ENCODE measurements around the gene MBD6.

DNA sequence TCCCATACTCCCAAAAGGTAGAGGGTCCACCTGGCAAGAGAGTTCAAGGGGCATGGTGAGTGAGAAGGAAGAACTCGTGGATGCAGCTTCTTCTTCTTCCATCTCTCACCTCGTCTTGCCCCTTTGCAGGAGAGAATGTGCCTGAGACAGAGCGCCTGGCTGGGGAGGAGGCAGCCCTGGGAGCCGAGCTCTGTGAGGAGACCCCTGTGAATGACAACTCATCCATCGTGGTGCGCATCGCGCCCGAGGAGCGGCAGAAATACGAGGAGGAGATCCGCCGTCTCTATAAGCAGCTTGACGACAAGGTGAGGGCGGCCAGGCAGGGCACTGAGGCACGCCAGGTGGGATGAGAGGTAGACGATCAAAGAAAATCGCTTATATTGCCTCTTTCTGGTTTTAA is 47.2 kb downstream of the MBD6 start:
- TF ChIP-seq, protein P1, sequence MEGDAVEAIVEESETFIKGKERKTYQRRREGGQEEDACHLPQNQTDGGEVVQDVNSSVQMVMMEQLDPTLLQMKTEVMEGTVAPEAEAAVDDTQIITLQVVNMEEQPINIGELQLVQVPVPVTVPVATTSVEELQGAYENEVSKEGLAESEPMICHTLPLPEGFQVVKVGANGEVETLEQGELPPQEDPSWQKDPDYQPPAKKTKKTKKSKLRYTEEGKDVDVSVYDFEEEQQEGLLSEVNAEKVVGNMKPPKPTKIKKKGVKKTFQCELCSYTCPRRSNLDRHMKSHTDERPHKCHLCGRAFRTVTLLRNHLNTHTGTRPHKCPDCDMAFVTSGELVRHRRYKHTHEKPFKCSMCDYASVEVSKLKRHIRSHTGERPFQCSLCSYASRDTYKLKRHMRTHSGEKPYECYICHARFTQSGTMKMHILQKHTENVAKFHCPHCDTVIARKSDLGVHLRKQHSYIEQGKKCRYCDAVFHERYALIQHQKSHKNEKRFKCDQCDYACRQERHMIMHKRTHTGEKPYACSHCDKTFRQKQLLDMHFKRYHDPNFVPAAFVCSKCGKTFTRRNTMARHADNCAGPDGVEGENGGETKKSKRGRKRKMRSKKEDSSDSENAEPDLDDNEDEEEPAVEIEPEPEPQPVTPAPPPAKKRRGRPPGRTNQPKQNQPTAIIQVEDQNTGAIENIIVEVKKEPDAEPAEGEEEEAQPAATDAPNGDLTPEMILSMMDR (IDR thresholded peaks at IDR 0.05) = no peak
- TF ChIP-seq EP300 (IDR thresholded peaks at IDR 0.05) (no peak), POLR2A (IDR thresholded peaks at IDR 0.05) (no peak)
